OCI-LY7 (cell line): ENCODE data around the gene CDH1. TPM values are rescaled to one million over a fixed set of nuclear protein-coding genes. Genes with fewer than 3 reads are reported as not detected.

Source experiments
- BruUV-seq: library from RNA; stranded (reverse); fragments of 400-500 nt; replicated peaks from 2 replicates; lab custom pipeline; 2021; lab: Mats Ljungman, UMichigan
- CTCF ChIA-PET: fragments of 300-600 bp; sonication (Branson Sonifier 250); formaldehyde crosslinking; loops from one replicate; lab custom pipeline; 2022; ENCODE audit warnings: antibody characterized with exemption; ENCODE audit not compliant: unreplicated experiment; lab: Charles Lee
- POLR2A ChIA-PET: fragments of 300-600 bp; sonication (Branson Sonifier 250); formaldehyde crosslinking; loops from one replicate; lab custom pipeline; 2022; ENCODE audit warnings: antibody characterized with exemption; lab: Charles Lee
- DNase-seq: peaks from one replicate; pipeline ENCODE4 v3.0.0-alpha.2; 2015; ENCODE audit warnings: low spot score
- H2AFZ ChIP-seq: fragments of 200-600 bp; sonication (generic), shearing (Covaris generic); 2 replicates; pipeline ENCODE4 v1.6.1; 2014; ENCODE audit warnings: mild to moderate bottlenecking, antibody characterized with exemption, low read length, moderate library complexity
- H3K27ac ChIP-seq: fragments of 200-600 bp; sonication (generic); 2 replicates; pipeline ENCODE4 v1.5.1; 2014; ENCODE audit warnings: mixed run types, low read depth, mild to moderate bottlenecking, moderate library complexity, low read length, inconsistent platforms; ENCODE audit not compliant: poor library complexity, severe bottlenecking
- H3K36me3 ChIP-seq: fragments of 200-600 bp; sonication (generic); 2 replicates; pipeline ENCODE4 v1.6.1; 2014; ENCODE audit warnings: mild to moderate bottlenecking, antibody characterized with exemption, low read length, moderate library complexity, mixed read lengths; ENCODE audit not compliant: insufficient read depth
- H3K4me1 ChIP-seq: fragments of 200-600 bp; sonication (generic); 2 replicates; pipeline ENCODE4 v1.5.1; 2014; ENCODE audit warnings: mild to moderate bottlenecking, low read length; ENCODE audit not compliant: insufficient read depth, poor library complexity, severe bottlenecking
- H3K4me2 ChIP-seq: fragments of 200-600 bp; sonication (generic); 2 replicates; pipeline ENCODE4 v1.6.1; 2014; ENCODE audit warnings: mild to moderate bottlenecking, low read length
- H3K4me3 ChIP-seq: fragments of 200-600 bp; sonication (generic); 2 replicates; pipeline ENCODE4 v1.5.1; 2014; ENCODE audit warnings: mild to moderate bottlenecking, low read depth, low read length; ENCODE audit not compliant: poor library complexity, severe bottlenecking
- H3K79me2 ChIP-seq: fragments of 200-600 bp; sonication (generic); 2 replicates; pipeline ENCODE4 v1.6.1; 2016; ENCODE audit warnings: low read depth, mild to moderate bottlenecking, low read length, moderate library complexity, mixed read lengths; ENCODE audit not compliant: insufficient read depth
- H3K9me2 ChIP-seq: fragments of 200-600 bp; sonication (generic); 2 replicates; pipeline ENCODE4 v1.6.1; 2016; ENCODE audit warnings: mild to moderate bottlenecking, low read length, mixed read lengths; ENCODE audit not compliant: insufficient read depth
- H3K9me3 ChIP-seq: fragments of 200-600 bp; sonication (generic); 2 replicates; pipeline ENCODE4 v1.6.1; 2014; ENCODE audit warnings: mild to moderate bottlenecking, mixed run types, low read length, mixed read lengths
- H4K20me1 ChIP-seq: fragments of 200-600 bp; sonication (generic); 2 replicates; pipeline ENCODE4 v1.6.1; 2014; ENCODE audit warnings: mild to moderate bottlenecking, antibody characterized with exemption, low read length, moderate library complexity, mixed read lengths; ENCODE audit not compliant: insufficient read depth
- CTCF ChIP-seq: fragments of 200-600 bp; sonication (generic); conservative IDR thresholded peaks from 2 replicates; pipeline ENCODE4 v1.5.1; 2014; ENCODE audit warnings: mild to moderate bottlenecking, antibody characterized with exemption, low read length, moderate library complexity, mixed read lengths
- EZH2phosphoT487 ChIP-seq: fragments of 200-600 bp; sonication (generic); IDR thresholded peaks from 2 replicates; pipeline ENCODE4 v1.6.1; 2018; ENCODE audit warnings: low read depth, borderline replicate concordance, mild to moderate bottlenecking, mixed run types, antibody characterized with exemption, low read length, moderate library complexity, mixed read lengths
- intact Hi-C: fragments of 100-400 bp; cut with micrococcal nuclease; formaldehyde crosslinking; loops from one replicate; pipeline ENCODE4 v1.10.0; 2022; ENCODE audit not compliant: unreplicated experiment
- total RNA-seq, 2 experiments: library from RNA; depleted of rRNA in 1 of 2; stranded (reverse); fragments of >200 nt in 1 of 2; shearing (Covaris generic) in 1 of 2; gene quantifications; 2 replicates each; pipeline ENCODE4 v1.2.3, GENCODE V29; 2014 to 2022

The CDH1 gene
- total RNA-seq, 2 experiments from 2014 or later = not detected

GRCh38 chr16:68733570-68733969 is 3.5 kb upstream of the CDH1 start:
- Histone ChIP-seq H3K9me3 (no peaks in the 10 kb centered on the region), H3K9me2 (no peaks in the 10 kb centered on the region), H3K79me2 (no peaks in the 10 kb centered on the region), H3K4me3 (no peak overlapping the region), H3K36me3 (no peaks in the 10 kb centered on the region), H4K20me1 (no peaks in the 10 kb centered on the region), H3K27ac (no peak overlapping the region), H2AFZ (no peak overlapping the region), H3K4me1 (no peaks in the 10 kb centered on the region), H3K4me2 (no peak overlapping the region)
- intact Hi-C loops = no loop called here
- TF ChIP-seq CTCF = no peak
- no peak for TF ChIP-seq EZH2phosphoT487
- DNase-seq = no peak
- ChIA-PET CTCF (no interaction called here), POLR2A (no interaction called here)
- BruUV-seq = no TSS peak

- H4K20me1 ChIP-seq = no peaks in the 10 kb centered on the region
- no peaks in the 10 kb centered on the region for H3K36me3 ChIP-seq
- H3K79me2 ChIP-seq = no peaks in the 10 kb centered on the region
- no peak overlapping the region for H3K4me3 ChIP-seq
- peaks cover 2% of the 10 kb centered on the region for H3K4me1 ChIP-seq
- H3K4me2 ChIP-seq = no peak overlapping the region
- no peak overlapping the region for H2AFZ ChIP-seq
- no TSS peak for BruUV-seq
- no peaks in the 10 kb centered on the region for H3K9me2 ChIP-seq
- CTCF ChIA-PET = no interaction called here
- POLR2A ChIA-PET = no interaction called here
- intact Hi-C loops = no loop called here
- no peak overlapping the region for H3K27ac ChIP-seq
- no peaks in the 10 kb centered on the region for H3K9me3 ChIP-seq
- DNase-seq = no peak
- TF ChIP-seq CTCF (no peak), EZH2phosphoT487 (no peak)
These were observed 2.3 kb upstream of the CDH1 start for GRCh38 chr16:68734782-68735181.

- no peaks in the 10 kb centered on the region for H3K9me2 ChIP-seq
- peaks cover 20% of the 10 kb centered on the region for H3K4me1 ChIP-seq
- intact Hi-C loops = no loop called here
- ChIA-PET CTCF (no interaction called here), POLR2A (interaction anchor here (0.6 kb wide), 1 partner anchor 335 kb away, joined by 3 read pairs; no protein-coding TSS in a partner anchor)
- no peaks in the 10 kb centered on the region for H3K9me3 ChIP-seq
- H2AFZ ChIP-seq = no peak overlapping the region
- no peak overlapping the region for H3K27ac ChIP-seq
- H3K79me2 ChIP-seq = no peaks in the 10 kb centered on the region
- DNase-seq = no peak
- no peak overlapping the region for H3K4me2 ChIP-seq
- BruUV-seq = no TSS peak
- H3K36me3 ChIP-seq = no peaks in the 10 kb centered on the region
- TF ChIP-seq EZH2phosphoT487 (no peak), CTCF (no peak)
- H4K20me1 ChIP-seq = no peaks in the 10 kb centered on the region
- H3K4me3 ChIP-seq = no peak overlapping the region
These were observed 531 bp upstream of the CDH1 start for GRCh38 chr16:68736561-68736960.
